GM19351 (cell line): ENCODE results near the gene MSRB3.

Source experiments
- ATAC-seq: cut with Tn5 transposase; IDR thresholded peaks from one replicate; pipeline ENCODE4 v1.9.1; 2021; ENCODE audit warnings: mild to moderate bottlenecking, moderate library complexity; ENCODE audit not compliant: unreplicated experiment

The MSRB3 gene

GRCh38 chr12:65324056-65324455, 45.6 kb downstream of the MSRB3 start:
- no peak for ATAC-seq

GRCh38 chr12:65324551-65324950, 46.1 kb downstream of the MSRB3 start:
- ATAC-seq, result no peak

GRCh38 chr12:65325183-65325582, 46.7 kb downstream of the MSRB3 start:
- ATAC-seq, result no peak

GRCh38 chr12:65326616-65327015, 48.1 kb downstream of the MSRB3 start:
- no peak for ATAC-seq

GRCh38 chr12:65327207-65328076, 49.0 kb downstream of the MSRB3 start:
- ATAC-seq, result no peak

GRCh38 chr12:65329721-65330120, 51.2 kb downstream of the MSRB3 start:
- ATAC-seq, result no peak

- no peak for ATAC-seq
Observed at GRCh38 chr12:65330331-65330730, 51.8 kb downstream of the MSRB3 start.

- ATAC-seq, result no peak
Observed at GRCh38 chr12:65331456-65331855, 53.0 kb downstream of the MSRB3 start.

- ATAC-seq, result no peak
Observed at GRCh38 chr12:65333649-65334048, 55.2 kb downstream of the MSRB3 start.

GRCh38 chr12:65334521-65334920, 56.0 kb downstream of the MSRB3 start:
- no peak for ATAC-seq

GRCh38 chr12:65335021-65335714, 56.7 kb downstream of the MSRB3 start:
- no peak for ATAC-seq

GRCh38 chr12:65335981-65336380, 57.5 kb downstream of the MSRB3 start:
- ATAC-seq, result no peak

GRCh38 chr12:65339161-65339560, 60.7 kb downstream of the MSRB3 start:
- ATAC-seq, result no peak

- no peak for ATAC-seq
Observed at GRCh38 chr12:65343230-65343629, 64.7 kb downstream of the MSRB3 start.

GRCh38 chr12:65343801-65344200, 65.3 kb downstream of the MSRB3 start:
- no peak for ATAC-seq

GRCh38 chr12:65355461-65355860, 77.0 kb downstream of the MSRB3 start:
- no peak for ATAC-seq

GRCh38 chr12:65362234-65363031, 84.0 kb downstream of the MSRB3 start:
- no peak for ATAC-seq

GRCh38 chr12:65364046-65364445, 85.6 kb downstream of the MSRB3 start:
- no peak for ATAC-seq

GRCh38 chr12:65367396-65367795, 88.9 kb downstream of the MSRB3 start:
- ATAC-seq, result no peak

GRCh38 chr12:65368055-65368454, 89.6 kb downstream of the MSRB3 start:
- no peak for ATAC-seq

GRCh38 chr12:65372574-65372973, 94.1 kb downstream of the MSRB3 start:
- ATAC-seq, result no peak
